Lower lobe of right lung (tissue), 2 donors: ENCODE measurements around the gene IBA57. TPM values are rescaled to one million over a fixed set of nuclear protein-coding genes. Genes with fewer than 3 reads are reported as not detected.
A peak's percentile ranks its signal among the peaks of the same experiment; 100 is the strongest.

ENCODE experiments used
- ATAC-seq, 2 donors: fragments of 200-7000 bp; cut with Tn5 transposase; one replicate each; pipeline ENCODE4 v1.9.1; 2020 to 2022; ENCODE audit warnings: mild to moderate bottlenecking in 2 of 2, moderate library complexity in 2 of 2
- DNase-seq: peaks from one replicate; pipeline ENCODE4 v3.0.0-alpha.2; 2020
- H3K27ac ChIP-seq: fragments of 200-600 bp; one replicate; pipeline ENCODE4 v1.8.0; 2022
- H3K27me3 ChIP-seq: fragments of 200-600 bp; one replicate; pipeline ENCODE4 v1.8.0; 2022; ENCODE audit warnings: low read depth
- H3K36me3 ChIP-seq: fragments of 200-600 bp; one replicate; pipeline ENCODE4 v1.8.0; 2022; ENCODE audit warnings: mild to moderate bottlenecking
- H3K4me1 ChIP-seq: fragments of 200-600 bp; one replicate; pipeline ENCODE4 v1.8.0; 2022
- H3K4me3 ChIP-seq: fragments of 200-600 bp; one replicate; pipeline ENCODE4 v1.8.0; 2022; ENCODE audit warnings: mild to moderate bottlenecking
- H3K9me3 ChIP-seq: fragments of 200-600 bp; one replicate; pipeline ENCODE4 v1.8.0; 2022
- CTCF ChIP-seq: fragments of 200-600 bp; IDR thresholded peaks from one replicate; pipeline ENCODE4 v1.8.0; 2022; ENCODE audit warnings: antibody characterized with exemption, mild to moderate bottlenecking
- intact Hi-C: fragments of 100-400 bp; cut with DNase I; formaldehyde crosslinking; loops from one replicate; pipeline ENCODE4 v1.11.0; 2022
- total RNA-seq: library from RNA; stranded (reverse); fragmentation: NEBNext Ultra II Directional; extraction: Animal tissue kit (Norgen Biotek cat#: 25700); gene quantifications from one replicate; pipeline ENCODE4 v1.2.1, GENCODE V29; 2021
- donor health status: DM: no; HTN: yes; CAD: no; lungs with severe emphysema.

IBA57 gene
- total RNA-seq, 1 donor from 2014 or later = 10.7 TPM

- Histone ChIP-seq H3K36me3 (peaks cover 46% of the 10 kb centered on the region), H3K4me3 (peak within 1 kb of the TSS; percentile 51), H3K9me3 (no peaks in the 10 kb centered on the region), H3K4me1 (peaks cover 52% of the 10 kb centered on the region), H3K27ac (peak within 1 kb of the TSS; percentile 88), H3K27me3 (no peaks in the 10 kb centered on the region)
- ATAC-seq (peak; percentile 33 to 40), DNase-seq (peak; percentile 46)
- no peak for TF ChIP-seq CTCF
- intact Hi-C loops = no loop called here
Observed at GRCh38 chr1:228149406-228150119, 16.0 kb upstream of the IBA57 start, which contains the start of gene GJC2. Gene GJC2, plus strand, starts transcription at chr1:228149930. Its CDS starts 7,829 bp downstream, at chr1:228157759.

- TF ChIP-seq CTCF = no peak
- DNase-seq = no peak
Observed at GRCh38 chr1:228150120-228150460, 15.5 kb upstream of the IBA57 start.

GRCh38 chr1:228150461-228151179 is 15.0 kb upstream of the IBA57 start:
- ATAC-seq (peak; percentile 29 to 43), DNase-seq (peak; percentile 50)
- intact Hi-C loops = no loop called here
- H3K36me3 ChIP-seq = peaks cover 41% of the 10 kb centered on the region
- no peaks in the 10 kb centered on the region for H3K9me3 ChIP-seq
- peaks cover 43% of the 10 kb centered on the region for H3K4me1 ChIP-seq
- H3K27ac ChIP-seq = peak overlapping the region; percentile 88
- no peak for TF ChIP-seq CTCF
- peak overlapping the region; percentile 51 for H3K4me3 ChIP-seq
- no peaks in the 10 kb centered on the region for H3K27me3 ChIP-seq

More at GRCh38 chr1:228150120-228150460, 15.5 kb upstream of the IBA57 start:
- peak overlapping the region; percentile 51 for H3K4me3 ChIP-seq
- no peaks in the 10 kb centered on the region for H3K27me3 ChIP-seq
- peaks cover 46% of the 10 kb centered on the region for H3K36me3 ChIP-seq
- ATAC-seq = peak in 1 of 2 donors; percentile 2
- H3K9me3 ChIP-seq = no peaks in the 10 kb centered on the region
- intact Hi-C loops = no loop called here
- peak overlapping the region; percentile 88 for H3K27ac ChIP-seq
- peaks cover 47% of the 10 kb centered on the region for H3K4me1 ChIP-seq

- DNase-seq (no peak), ATAC-seq (no peak)
- H3K36me3 ChIP-seq = peaks cover 34% of the 10 kb centered on the region
- no peaks in the 10 kb centered on the region for H3K27me3 ChIP-seq
- no peak for TF ChIP-seq CTCF
- H3K9me3 ChIP-seq = no peaks in the 10 kb centered on the region
- H3K4me3 ChIP-seq = peak overlapping the region; percentile 51
- intact Hi-C loops = no loop called here
- peak overlapping the region; percentile 88 for H3K27ac ChIP-seq
- H3K4me1 ChIP-seq = peaks cover 42% of the 10 kb centered on the region
Observed at GRCh38 chr1:228151180-228151925, 14.3 kb upstream of the IBA57 start.

GRCh38 chr1:228152097-228152917 is 13.3 kb upstream of the IBA57 start:
- H3K27ac ChIP-seq = peak overlapping the region; percentile 88
- no peak for ATAC-seq
- no peak for DNase-seq

More at GRCh38 chr1:228152097-228152917, 13.3 kb upstream of the IBA57 start:
- no peaks in the 10 kb centered on the region for H3K9me3 ChIP-seq
- no peak for TF ChIP-seq CTCF
- H3K27me3 ChIP-seq = no peaks in the 10 kb centered on the region
- intact Hi-C loops = no loop called here
- H3K36me3 ChIP-seq = peaks cover 24% of the 10 kb centered on the region
- no peak overlapping the region for H3K4me3 ChIP-seq
- peaks cover 42% of the 10 kb centered on the region for H3K4me1 ChIP-seq
